Fibroblast of mammary gland (primary cell): ENCODE measurements around the gene TRAF7.

Source experiments
- DNase-seq: peaks from one replicate; pipeline ENCODE4 v3.0.0-alpha.2; 2010; ENCODE audit warnings: low read depth
- H3K4me3 ChIP-seq: 2 replicates; pipeline ENCODE4 v1.5.1; 2011; ENCODE audit warnings: low read depth, mild to moderate bottlenecking, low read length, moderate library complexity; ENCODE audit not compliant: control insufficient read depth
- TF ChIP-seq, protein P1 (sequence below): conservative IDR thresholded peaks from 2 replicates; pipeline ENCODE4 v1.5.1; 2011; ENCODE audit warnings: low read depth, low read length, inconsistent platforms; ENCODE audit not compliant: control insufficient read depth, insufficient read depth

The TRAF7 gene

DNA sequence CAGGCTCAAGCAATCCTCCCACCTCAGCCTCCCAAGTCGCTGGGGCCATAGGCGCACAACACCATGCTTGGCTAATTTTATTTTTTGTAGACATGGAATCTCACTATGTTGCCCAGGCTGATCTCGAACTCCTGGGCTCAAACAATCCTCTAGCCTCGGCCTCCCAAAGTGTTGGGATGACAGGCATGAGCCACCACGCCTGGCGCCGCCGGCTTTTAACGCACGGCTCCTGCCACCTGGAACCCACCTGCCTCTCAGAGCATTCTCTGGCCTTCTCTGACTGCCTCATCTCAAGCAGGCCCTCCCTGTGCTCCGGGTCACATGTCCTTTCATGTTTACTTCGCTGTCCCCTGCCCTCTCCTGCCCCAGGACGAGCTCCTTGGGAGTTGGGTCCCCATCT lies 30.5 kb downstream of the TRAF7 start:
- no peak overlapping the region for H3K4me3 ChIP-seq
- TF ChIP-seq, protein P1, sequence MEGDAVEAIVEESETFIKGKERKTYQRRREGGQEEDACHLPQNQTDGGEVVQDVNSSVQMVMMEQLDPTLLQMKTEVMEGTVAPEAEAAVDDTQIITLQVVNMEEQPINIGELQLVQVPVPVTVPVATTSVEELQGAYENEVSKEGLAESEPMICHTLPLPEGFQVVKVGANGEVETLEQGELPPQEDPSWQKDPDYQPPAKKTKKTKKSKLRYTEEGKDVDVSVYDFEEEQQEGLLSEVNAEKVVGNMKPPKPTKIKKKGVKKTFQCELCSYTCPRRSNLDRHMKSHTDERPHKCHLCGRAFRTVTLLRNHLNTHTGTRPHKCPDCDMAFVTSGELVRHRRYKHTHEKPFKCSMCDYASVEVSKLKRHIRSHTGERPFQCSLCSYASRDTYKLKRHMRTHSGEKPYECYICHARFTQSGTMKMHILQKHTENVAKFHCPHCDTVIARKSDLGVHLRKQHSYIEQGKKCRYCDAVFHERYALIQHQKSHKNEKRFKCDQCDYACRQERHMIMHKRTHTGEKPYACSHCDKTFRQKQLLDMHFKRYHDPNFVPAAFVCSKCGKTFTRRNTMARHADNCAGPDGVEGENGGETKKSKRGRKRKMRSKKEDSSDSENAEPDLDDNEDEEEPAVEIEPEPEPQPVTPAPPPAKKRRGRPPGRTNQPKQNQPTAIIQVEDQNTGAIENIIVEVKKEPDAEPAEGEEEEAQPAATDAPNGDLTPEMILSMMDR: no peak
- no peak for DNase-seq

DNA sequence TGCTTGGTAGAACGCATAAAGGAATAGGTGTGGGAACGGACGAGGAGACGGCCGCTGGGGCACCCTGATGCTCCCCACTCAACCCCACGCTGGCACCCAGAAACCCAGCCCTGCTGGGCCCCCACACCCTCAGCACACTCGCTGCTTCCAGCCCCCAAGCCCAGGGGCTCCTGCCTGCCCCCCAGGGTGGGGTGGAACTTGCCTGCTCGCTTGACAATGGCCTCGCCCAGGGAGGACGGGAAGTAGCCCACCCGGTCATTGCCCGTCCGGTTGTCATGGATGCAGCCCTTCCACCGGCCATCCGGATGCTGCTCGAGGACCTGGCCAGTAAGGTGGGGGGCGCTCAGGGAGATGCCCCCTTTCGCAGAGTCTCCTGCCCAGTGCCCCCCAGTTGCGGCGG lies 30.9 kb downstream of the TRAF7 start:
- TF ChIP-seq, protein P1: no peak
- DNase-seq: no peak
- H3K4me3 ChIP-seq: no peak overlapping the region

GRCh38 chr16:2187212-2187611 lies 31.6 kb downstream of the TRAF7 start:
- DNase-seq: no peak
- no peak overlapping the region for H3K4me3 ChIP-seq
- TF ChIP-seq, protein P1: no peak

- TF ChIP-seq, protein P1: no peak
- no peak for DNase-seq
- H3K4me3 ChIP-seq: no peak overlapping the region
Observed at GRCh38 chr16:2188395-2188794, 32.8 kb downstream of the TRAF7 start.

DNA sequence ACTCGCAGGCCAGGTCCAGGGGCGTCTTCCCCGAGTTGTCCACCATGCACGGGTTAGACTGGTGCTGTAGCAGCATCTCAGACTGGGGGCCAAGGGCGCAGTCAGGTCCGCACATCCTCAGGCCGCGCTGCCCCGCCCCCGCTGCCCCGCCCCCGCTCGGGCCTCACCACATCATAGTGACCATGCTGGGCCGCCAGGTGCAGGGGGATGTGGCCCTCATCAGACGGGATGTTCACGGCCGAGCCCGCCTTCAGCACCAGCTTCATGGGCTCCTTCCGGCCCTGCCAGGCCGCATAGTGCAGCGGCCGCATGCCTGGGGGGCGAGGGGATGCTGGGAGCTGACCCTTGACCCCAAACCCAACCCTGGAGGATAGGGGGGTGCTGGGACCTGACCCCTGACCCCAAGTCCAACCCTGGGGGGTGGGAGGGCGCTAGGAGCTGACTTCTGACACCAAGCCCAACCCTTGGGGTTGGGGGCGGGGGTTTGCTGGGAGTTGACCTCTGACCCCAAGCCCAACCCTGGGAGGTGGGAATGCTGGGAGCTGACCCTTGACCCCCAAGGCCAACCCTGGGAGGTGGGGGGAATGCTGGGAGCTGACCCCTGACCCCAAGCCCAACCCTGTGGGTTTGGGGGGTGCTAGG lies 33.8 kb downstream of the TRAF7 start:
- DNase-seq: no peak
- TF ChIP-seq, protein P1: no peak
- no peak overlapping the region for H3K4me3 ChIP-seq

GRCh38 chr16:2190002-2190658 lies 34.5 kb downstream of the TRAF7 start:
- no peak overlapping the region for H3K4me3 ChIP-seq
- no peak for DNase-seq
- TF ChIP-seq, protein P1: no peak
